Effector memory CD4-positive, alpha-beta T cell (primary cell): ENCODE measurements around the gene SYNJ2.

ENCODE experiments used
- DNase-seq, 3 donors: peaks; one replicate each; pipeline ENCODE4 v3.0.0-alpha.2; 2020
- H3K27ac ChIP-seq: 2 replicates; pipeline ENCODE4 v1.7.0; 2013; ENCODE audit warnings: mild to moderate bottlenecking, low read length, moderate library complexity; ENCODE audit not compliant: insufficient read depth, poor library complexity, severe bottlenecking
- H3K27me3 ChIP-seq: replicated peaks from 2 replicates; pipeline ENCODE4 v1.7.0; 2013; ENCODE audit warnings: mild to moderate bottlenecking, low read length; ENCODE audit not compliant: insufficient read depth, control insufficient read depth, poor library complexity, severe bottlenecking
- H3K36me3 ChIP-seq: 2 replicates; pipeline ENCODE4 v1.7.0; 2013; ENCODE audit warnings: mild to moderate bottlenecking, low read length, moderate library complexity; ENCODE audit not compliant: control insufficient read depth, insufficient read depth
- H3K4me1 ChIP-seq: 2 replicates; pipeline ENCODE4 v1.7.0; 2013; ENCODE audit warnings: low read length, mild to moderate bottlenecking; ENCODE audit not compliant: control insufficient read depth, insufficient read depth, poor library complexity, severe bottlenecking
- H3K4me3 ChIP-seq: 2 replicates; pipeline ENCODE4 v1.7.0; 2013; ENCODE audit warnings: low read length, low read depth, mild to moderate bottlenecking; ENCODE audit not compliant: insufficient read depth, poor library complexity, severe bottlenecking
- H3K9me3 ChIP-seq: 2 replicates; pipeline ENCODE4 v1.7.0; 2013; ENCODE audit warnings: mild to moderate bottlenecking, low read length, moderate library complexity; ENCODE audit not compliant: control insufficient read depth

The SYNJ2 gene

DNA sequence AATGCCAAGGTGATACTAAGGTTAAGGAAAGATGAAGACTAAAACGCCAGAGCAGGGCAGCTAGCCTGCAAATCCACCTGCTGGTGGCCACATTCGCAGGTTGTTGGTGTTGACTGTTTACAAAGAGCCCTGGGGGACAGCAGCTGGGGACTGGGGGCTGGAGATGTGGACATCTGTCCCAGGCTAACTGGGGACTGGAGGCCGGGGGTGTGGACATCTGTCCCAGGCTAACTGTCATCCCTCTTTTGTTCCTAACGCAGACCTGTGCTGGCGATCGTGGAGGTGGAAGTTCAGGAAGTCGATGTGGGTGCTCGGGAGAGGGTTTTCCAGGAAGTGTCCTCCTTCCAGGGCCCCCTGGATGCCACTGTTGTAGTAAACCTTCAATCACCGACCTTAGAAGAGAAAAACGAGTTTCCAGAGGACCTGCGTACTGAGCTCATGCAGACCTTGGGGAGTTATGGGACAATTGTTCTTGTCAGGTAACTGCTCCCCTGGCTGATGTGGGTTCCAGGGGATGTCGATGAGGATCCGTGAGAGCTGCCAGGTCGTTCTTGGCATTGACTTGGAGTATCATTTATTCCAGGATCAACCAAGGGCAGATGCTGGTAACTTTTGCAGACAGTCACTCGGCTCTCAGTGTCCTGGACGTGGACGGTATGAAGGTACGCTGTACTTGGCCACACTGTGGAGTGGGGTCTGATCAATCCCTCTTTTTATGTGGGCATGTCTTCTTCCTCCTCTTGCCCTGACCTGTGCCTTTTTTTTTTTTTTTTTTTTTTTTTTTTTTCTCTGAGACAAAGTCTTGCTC lies 99.4 kb downstream of the SYNJ2 start:
- Histone ChIP-seq H3K27ac (no peak overlapping the region), H3K4me3 (no peak overlapping the region), H3K27me3 (no peaks in the 10 kb centered on the region), H3K36me3 (peaks cover 72% of the 10 kb centered on the region), H3K9me3 (no peaks in the 10 kb centered on the region), H3K4me1 (no peaks in the 10 kb centered on the region)
- DNase-seq: no peak

DNA sequence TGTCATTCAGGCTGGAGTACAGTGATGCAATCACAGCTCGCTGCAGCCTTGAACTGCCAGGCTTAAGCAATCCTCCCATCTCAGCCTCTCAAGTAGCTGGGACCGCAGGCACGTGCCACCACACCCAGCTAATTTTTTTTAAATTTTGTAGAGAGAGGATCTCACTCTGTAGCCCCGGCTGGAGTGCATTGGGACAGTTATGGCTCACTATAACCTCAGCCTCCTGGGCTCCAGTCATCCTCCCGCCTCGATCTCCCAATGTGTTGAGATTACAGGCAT lies 99.9 kb downstream of the SYNJ2 start:
- no peaks in the 10 kb centered on the region for H3K4me1 ChIP-seq
- H3K36me3 ChIP-seq: peaks cover 72% of the 10 kb centered on the region
- no peak overlapping the region for H3K4me3 ChIP-seq
- no peaks in the 10 kb centered on the region for H3K9me3 ChIP-seq
- H3K27ac ChIP-seq: no peak overlapping the region
- no peak for DNase-seq
- no peaks in the 10 kb centered on the region for H3K27me3 ChIP-seq

- H3K4me1 ChIP-seq: no peaks in the 10 kb centered on the region
- H3K4me3 ChIP-seq: no peak overlapping the region
- no peak for DNase-seq
- H3K9me3 ChIP-seq: no peaks in the 10 kb centered on the region
- no peaks in the 10 kb centered on the region for H3K27me3 ChIP-seq
- H3K27ac ChIP-seq: no peak overlapping the region
- H3K36me3 ChIP-seq: peaks cover 71% of the 10 kb centered on the region
Observed at GRCh38 chr6:158083455-158084325, 102.0 kb downstream of the SYNJ2 start.

- Histone ChIP-seq H3K4me1 (no peaks in the 10 kb centered on the region), H3K4me3 (no peak overlapping the region), H3K9me3 (no peaks in the 10 kb centered on the region), H3K27me3 (no peaks in the 10 kb centered on the region), H3K27ac (no peak overlapping the region), H3K36me3 (peaks cover 78% of the 10 kb centered on the region)
- DNase-seq: no peak
Observed at GRCh38 chr6:158085261-158086053, 103.8 kb downstream of the SYNJ2 start.

DNA sequence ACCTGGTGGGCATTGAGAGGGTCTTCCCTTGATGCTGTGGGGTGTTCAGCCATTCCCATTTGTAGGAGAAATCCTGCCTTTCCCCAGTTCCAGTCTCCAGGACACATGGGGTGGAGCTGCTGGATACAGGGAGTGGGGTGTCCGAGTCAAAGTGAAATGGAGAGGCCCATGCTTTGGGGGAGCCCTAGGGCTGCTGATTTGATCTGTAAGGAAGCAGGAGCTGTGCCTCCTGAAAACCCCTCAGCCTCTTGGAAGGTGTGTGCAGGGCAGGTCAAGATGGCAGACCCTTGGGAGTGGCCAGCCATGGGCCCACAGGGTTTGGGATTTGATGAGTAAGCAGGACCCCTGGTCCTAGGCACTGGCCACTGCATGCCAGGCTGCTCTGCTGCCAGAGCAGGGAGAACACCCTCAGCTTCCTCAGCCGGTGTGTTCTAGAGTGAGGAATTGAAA lies 104.4 kb downstream of the SYNJ2 start:
- no peak overlapping the region for H3K4me3 ChIP-seq
- peaks cover 79% of the 10 kb centered on the region for H3K36me3 ChIP-seq
- DNase-seq: no peak
- no peaks in the 10 kb centered on the region for H3K27me3 ChIP-seq
- no peaks in the 10 kb centered on the region for H3K4me1 ChIP-seq
- no peak overlapping the region for H3K27ac ChIP-seq
- no peaks in the 10 kb centered on the region for H3K9me3 ChIP-seq

DNA sequence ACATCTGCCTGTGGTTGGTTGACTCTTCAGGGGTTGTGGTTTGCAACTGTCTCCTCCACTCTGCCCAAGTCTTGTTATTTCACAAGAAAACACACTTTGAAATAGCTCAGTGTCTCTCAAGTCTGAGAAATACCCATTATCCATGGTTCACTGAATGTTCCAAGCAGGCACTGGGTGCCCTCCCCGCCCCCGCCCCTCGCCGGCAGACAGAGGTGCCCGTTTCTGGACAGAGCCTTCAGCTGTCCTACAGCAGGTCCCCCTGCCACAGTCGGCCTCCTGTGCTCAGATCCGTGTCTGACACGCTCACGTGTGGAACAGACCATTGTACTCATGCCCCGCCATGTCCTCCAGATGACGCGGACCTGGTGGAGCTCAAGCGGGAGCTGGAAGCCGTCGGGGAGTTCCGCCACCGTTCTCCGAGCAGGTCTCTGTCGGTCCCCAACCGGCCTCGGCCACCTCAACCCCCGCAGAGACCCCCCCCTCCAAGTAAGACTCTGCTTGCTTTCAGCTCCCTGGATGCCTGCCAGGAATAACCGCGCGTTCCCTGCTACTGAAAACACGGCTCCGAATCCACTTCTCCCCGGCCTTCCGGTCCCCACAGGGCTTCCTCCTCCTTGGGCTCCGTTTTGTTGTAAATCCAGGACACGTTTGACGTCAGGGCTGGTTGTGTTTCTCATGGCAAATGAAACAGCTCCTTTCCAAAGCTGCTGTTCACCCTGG lies 105.0 kb downstream of the SYNJ2 start:
- H3K9me3 ChIP-seq: no peaks in the 10 kb centered on the region
- no peaks in the 10 kb centered on the region for H3K27me3 ChIP-seq
- no peaks in the 10 kb centered on the region for H3K4me1 ChIP-seq
- DNase-seq: no peak
- no peak overlapping the region for H3K27ac ChIP-seq
- H3K4me3 ChIP-seq: no peak overlapping the region
- H3K36me3 ChIP-seq: peaks cover 79% of the 10 kb centered on the region

DNA sequence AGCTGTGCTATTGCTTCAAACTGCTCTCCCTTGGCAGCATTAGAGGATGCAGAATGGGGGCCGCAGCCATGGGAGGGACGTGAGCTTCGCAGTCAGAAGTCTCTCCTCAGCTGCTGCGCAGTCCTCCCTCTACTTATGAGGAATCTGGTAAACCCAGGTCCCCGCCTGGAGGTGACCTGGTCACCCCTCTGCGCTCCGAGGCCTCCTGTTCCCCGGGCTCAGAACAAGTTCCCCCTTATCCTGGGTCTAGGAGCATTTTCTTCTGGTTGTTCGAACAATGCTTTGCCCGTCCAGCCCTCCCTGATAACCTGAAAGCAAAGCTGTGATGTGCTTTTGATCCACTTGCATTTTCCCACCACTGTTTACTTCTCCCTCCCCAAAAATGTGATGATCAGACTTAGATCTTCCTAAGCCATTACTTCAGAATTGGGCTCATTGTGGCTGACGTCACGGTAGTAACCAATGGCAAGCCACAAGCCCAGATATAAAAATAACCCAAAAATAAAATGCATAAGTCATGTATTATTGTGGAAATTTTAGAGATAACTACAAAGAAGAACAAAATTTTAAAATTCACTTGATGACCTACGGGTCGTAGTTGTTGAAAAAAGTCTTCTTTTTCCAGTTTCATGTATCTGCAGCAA lies 105.7 kb downstream of the SYNJ2 start:
- Histone ChIP-seq H3K9me3 (no peaks in the 10 kb centered on the region), H3K4me3 (no peak overlapping the region), H3K36me3 (peaks cover 83% of the 10 kb centered on the region), H3K4me1 (no peaks in the 10 kb centered on the region), H3K27me3 (no peaks in the 10 kb centered on the region), H3K27ac (no peak overlapping the region)
- DNase-seq: no peak

DNA sequence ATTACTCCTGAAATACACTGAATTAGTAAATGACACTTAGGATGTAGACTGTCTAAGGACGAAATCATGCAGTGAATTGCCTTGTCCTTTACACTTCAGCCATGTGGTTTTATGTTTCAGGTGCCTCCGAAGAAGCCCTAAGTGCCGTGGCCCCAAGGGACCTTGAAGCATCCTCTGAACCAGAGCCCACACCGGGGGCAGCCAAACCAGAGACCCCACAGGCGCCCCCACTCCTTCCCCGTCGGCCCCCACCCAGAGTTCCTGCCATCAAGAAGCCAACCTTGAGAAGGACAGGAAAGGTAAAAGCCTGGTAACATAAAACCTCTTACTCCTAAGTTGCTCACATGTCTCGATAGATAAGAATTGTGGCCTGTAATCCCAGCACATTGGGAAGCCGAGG lies 111.1 kb downstream of the SYNJ2 start:
- no peak for DNase-seq
- H3K27me3 ChIP-seq: no peaks in the 10 kb centered on the region
- H3K36me3 ChIP-seq: peaks cover 73% of the 10 kb centered on the region

DNA sequence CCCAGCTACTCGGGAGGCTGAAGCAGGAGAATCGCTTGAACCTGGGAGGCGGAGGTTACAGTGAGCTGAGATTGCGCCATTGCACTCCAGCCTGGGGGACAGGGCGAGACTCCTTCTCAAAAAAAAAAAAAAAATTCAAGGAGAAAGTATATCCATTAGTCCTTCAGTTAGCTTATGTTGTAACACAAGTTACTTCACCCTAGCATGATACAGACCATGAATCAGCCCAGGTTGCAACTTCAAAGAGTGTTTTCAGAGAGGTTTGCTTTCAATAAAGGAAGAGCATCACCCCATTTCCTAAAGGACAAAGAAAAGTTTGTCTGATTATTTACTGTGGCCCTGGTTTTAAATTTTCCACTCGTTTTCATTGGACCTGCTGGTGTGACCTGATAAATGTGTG lies 113.4 kb downstream of the SYNJ2 start:
- Histone ChIP-seq H3K9me3 (no peaks in the 10 kb centered on the region), H3K36me3 (peaks cover 59% of the 10 kb centered on the region), H3K27ac (no peak overlapping the region), H3K27me3 (no peaks in the 10 kb centered on the region), H3K4me3 (no peak overlapping the region), H3K4me1 (no peaks in the 10 kb centered on the region)
- DNase-seq: no peak

More for the DNA sequence above, 111.1 kb downstream of the SYNJ2 start:
- Histone ChIP-seq H3K9me3 (no peaks in the 10 kb centered on the region), H3K4me3 (no peak overlapping the region), H3K27ac (no peak overlapping the region), H3K4me1 (no peaks in the 10 kb centered on the region)
